Hair follicular keratinocyte (primary cell): ENCODE data around the gene CAAP1. TPM values are rescaled to one million over a fixed set of nuclear protein-coding genes. Genes with fewer than 3 reads are reported as not detected.

Experiments
- total RNA-seq: library from RNA; depleted of rRNA; stranded (reverse); fragments of >200 nt; gene quantifications from 2 replicates; pipeline ENCODE4 v1.2.3, GENCODE V29; 2015

Gene CAAP1, protein sequence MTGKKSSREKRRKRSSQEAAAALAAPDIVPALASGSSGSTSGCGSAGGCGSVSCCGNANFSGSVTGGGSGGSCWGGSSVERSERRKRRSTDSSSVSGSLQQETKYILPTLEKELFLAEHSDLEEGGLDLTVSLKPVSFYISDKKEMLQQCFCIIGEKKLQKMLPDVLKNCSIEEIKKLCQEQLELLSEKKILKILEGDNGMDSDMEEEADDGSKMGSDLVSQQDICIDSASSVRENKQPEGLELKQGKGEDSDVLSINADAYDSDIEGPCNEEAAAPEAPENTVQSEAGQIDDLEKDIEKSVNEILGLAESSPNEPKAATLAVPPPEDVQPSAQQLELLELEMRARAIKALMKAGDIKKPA
- 15.7 and 21.8 TPM in 2 replicates for total RNA-seq

DNA sequence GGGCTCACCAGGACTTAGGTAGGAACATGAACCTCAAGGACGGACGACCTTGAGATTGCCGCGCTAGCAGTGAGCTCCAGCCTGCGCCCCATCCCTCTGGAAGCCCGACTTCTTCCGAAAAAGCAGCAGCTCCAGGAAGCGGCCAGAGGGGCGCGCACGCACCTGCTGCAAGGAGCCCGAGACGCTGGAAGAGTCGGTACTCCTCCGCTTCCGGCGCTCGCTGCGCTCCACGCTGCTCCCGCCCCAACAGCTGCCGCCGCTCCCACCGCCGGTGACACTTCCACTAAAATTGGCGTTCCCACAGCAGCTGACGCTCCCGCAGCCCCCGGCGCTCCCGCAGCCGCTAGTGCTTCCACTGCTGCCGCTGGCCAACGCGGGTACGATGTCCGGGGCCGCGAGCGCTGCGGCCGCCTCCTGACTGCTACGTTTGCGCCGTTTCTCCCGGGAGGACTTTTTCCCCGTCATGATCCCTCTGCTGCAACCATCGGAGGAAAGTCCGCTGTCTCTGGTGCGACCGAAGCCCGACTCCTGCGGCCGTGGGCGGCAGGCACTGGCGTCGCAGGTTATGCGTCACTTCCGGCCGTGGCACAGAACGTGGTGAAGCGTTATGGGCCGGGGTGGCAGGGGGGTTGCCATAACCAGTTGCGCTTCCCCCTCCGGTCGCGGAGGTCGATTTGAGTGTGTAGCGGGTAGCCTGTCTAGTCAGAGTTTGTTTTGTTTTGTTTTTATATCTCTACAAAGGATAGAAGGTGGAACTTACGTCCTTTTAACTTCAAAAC is at the start of gene CAAP1:
Gene CAAP1 (minus strand): TSS at position 552 of the 779 bp plus-strand sequence. CDS start 87 bp downstream, at position 465.

Other genes with a start within 250 kb of the CAAP1 start
- 28.9 and 33.6 TPM in 2 replicates for gene PLAA, start 54.4 kb upstream of the CAAP1 start, total RNA-seq
- gene IFT74, start 63.6 kb upstream of the CAAP1 start, total RNA-seq, result 10.6 and 11.4 TPM in 2 replicates
- 0.23 TPM in 1 of 2 replicates, not detected in the other for gene LRRC19, start 112.9 kb upstream of the CAAP1 start, total RNA-seq
- 0.23 and 0.27 TPM in 2 replicates for gene TEK, start 216.4 kb upstream of the CAAP1 start, total RNA-seq